Liver (tissue), 3 donors: ENCODE results near the gene IFNLR1.

Experiments
- GABPA ChIP-seq, 2 donors: IDR thresholded peaks in 1 of 2; conservative IDR thresholded peaks in 1 of 2; 2 replicates each; pipeline ENCODE4 v1.6.1; 2016; ENCODE audit warnings: antibody characterized with exemption in 2 of 2, mild to moderate bottlenecking in 1 of 2, moderate library complexity in 1 of 2
- MAX ChIP-seq: IDR thresholded peaks from 2 replicates; pipeline ENCODE4 v1.6.1; 2016; ENCODE audit warnings: antibody characterized with exemption
- RAD21 ChIP-seq, 2 donors: IDR thresholded peaks; 2 replicates each; pipeline ENCODE4 v1.6.1; 2016; ENCODE audit warnings: antibody characterized with exemption in 2 of 2, mild to moderate bottlenecking in 2 of 2
- SP1 ChIP-seq: IDR thresholded peaks from 2 replicates; pipeline ENCODE4 v1.6.1; 2018; ENCODE audit warnings: antibody characterized with exemption, mild to moderate bottlenecking
- TAF1 ChIP-seq: conservative IDR thresholded peaks from 2 replicates; pipeline ENCODE4 v1.6.1; 2016; ENCODE audit warnings: antibody characterized with exemption, mild to moderate bottlenecking
- YY1 ChIP-seq: IDR thresholded peaks from 2 replicates; pipeline ENCODE4 v1.6.1; 2016; ENCODE audit warnings: antibody characterized with exemption, mild to moderate bottlenecking
- TF ChIP-seq, protein P1 (sequence below): fragments of 150-350 bp; IDR thresholded peaks from 2 replicates; pipeline ENCODE4 v1.5.1; 2017; ENCODE audit warnings: improper control_type of control experiment, low read depth, low read length; ENCODE audit not compliant: missing input control
- donor health status: healthy.
- donor health status: healthy.

GRCh38 chr1:24119859-24120756 is 67.0 kb downstream of the IFNLR1 start:
- TF ChIP-seq, protein P1, sequence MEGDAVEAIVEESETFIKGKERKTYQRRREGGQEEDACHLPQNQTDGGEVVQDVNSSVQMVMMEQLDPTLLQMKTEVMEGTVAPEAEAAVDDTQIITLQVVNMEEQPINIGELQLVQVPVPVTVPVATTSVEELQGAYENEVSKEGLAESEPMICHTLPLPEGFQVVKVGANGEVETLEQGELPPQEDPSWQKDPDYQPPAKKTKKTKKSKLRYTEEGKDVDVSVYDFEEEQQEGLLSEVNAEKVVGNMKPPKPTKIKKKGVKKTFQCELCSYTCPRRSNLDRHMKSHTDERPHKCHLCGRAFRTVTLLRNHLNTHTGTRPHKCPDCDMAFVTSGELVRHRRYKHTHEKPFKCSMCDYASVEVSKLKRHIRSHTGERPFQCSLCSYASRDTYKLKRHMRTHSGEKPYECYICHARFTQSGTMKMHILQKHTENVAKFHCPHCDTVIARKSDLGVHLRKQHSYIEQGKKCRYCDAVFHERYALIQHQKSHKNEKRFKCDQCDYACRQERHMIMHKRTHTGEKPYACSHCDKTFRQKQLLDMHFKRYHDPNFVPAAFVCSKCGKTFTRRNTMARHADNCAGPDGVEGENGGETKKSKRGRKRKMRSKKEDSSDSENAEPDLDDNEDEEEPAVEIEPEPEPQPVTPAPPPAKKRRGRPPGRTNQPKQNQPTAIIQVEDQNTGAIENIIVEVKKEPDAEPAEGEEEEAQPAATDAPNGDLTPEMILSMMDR: no peak
- TF ChIP-seq RAD21 (IDR thresholded peaks at IDR 0.05) (peak in 1 of 2 donors; percentile 31), GABPA (IDR thresholded peaks at IDR 0.05 in 1 of 2, conservative IDR thresholded peaks at IDR 0.05 in 1 of 2) (no peak), TAF1 (no peak), YY1 (no peak), SP1 (peak; percentile 64), MAX (no peak)
